Ascending aorta (tissue), 2 donors: ENCODE data around the gene DEFB116. TPM values are rescaled to one million over a fixed set of nuclear protein-coding genes. Genes with fewer than 3 reads are reported as not detected.

Experiments used
- DNase-seq, 2 donors: peaks; one replicate each; pipeline ENCODE4 v3.0.0-alpha.2; 2019; ENCODE audit warnings: low spot score in 2 of 2
- H3K27ac ChIP-seq, 2 donors: fragments of 200-600 bp; sonication (generic); one replicate each; pipeline ENCODE4 v1.5.1; 2016 to 2017; ENCODE audit warnings: mild to moderate bottlenecking in 1 of 2
- H3K27me3 ChIP-seq: fragments of 200-600 bp; sonication (generic); one replicate; pipeline ENCODE4 v1.5.1; 2017
- H3K36me3 ChIP-seq, 2 donors: fragments of 200-600 bp; sonication (generic); one replicate each; pipeline ENCODE4 v1.5.1; 2016
- H3K4me1 ChIP-seq, 2 donors: fragments of 200-600 bp; sonication (generic); one replicate each; pipeline ENCODE4 v1.5.1; 2016 to 2017; ENCODE audit warnings: mild to moderate bottlenecking in 1 of 2
- H3K4me3 ChIP-seq, 2 donors: fragments of 200-600 bp; sonication (generic); one replicate each; pipeline ENCODE4 v1.5.1; 2016 to 2017; ENCODE audit warnings: mild to moderate bottlenecking in 1 of 2
- H3K9me3 ChIP-seq, 2 donors: fragments of 200-600 bp; sonication (generic); one replicate each; pipeline ENCODE4 v1.5.1; 2016
- CTCF ChIP-seq, 3 experiments: fragments of 200-600 bp in 2 of 3; fragments of 450-650 bp in 1 of 3; sonication (generic) in 2 of 3; IDR thresholded peaks; one replicate each; pipeline ENCODE4 v1.5.1; 2016 to 2019; ENCODE audit warnings: antibody characterized with exemption in 3 of 3, mild to moderate bottlenecking in 1 of 3, moderate library complexity in 1 of 3
- intact Hi-C: fragments of 100-400 bp; cut with DNase I; formaldehyde crosslinking; loops from one replicate; pipeline ENCODE4 v1.15.1; 2023
- total RNA-seq: library from RNA; depleted of rRNA; stranded (reverse); fragments of >200 nt; gene quantifications from one replicate; pipeline ENCODE4 v1.1.0, GENCODE V29; 2016

DEFB116 gene
- total RNA-seq, 1 donor from 2014 or later = not detected

GRCh38 chr20:31278178-31278577 is 30.2 kb downstream of the DEFB116 start:
- Histone ChIP-seq H3K27ac (no peak overlapping the region), H3K36me3 (no peaks in the 10 kb centered on the region), H3K27me3 (no peaks in the 10 kb centered on the region), H3K9me3 (peaks cover 0 to 6% of the 10 kb centered on the region in 2 donors), H3K4me3 (no peak overlapping the region), H3K4me1 (no peaks in the 10 kb centered on the region)
- intact Hi-C loops = no loop called here
- no peak for TF ChIP-seq CTCF (IDR thresholded peaks at IDR 0.05)
- DNase-seq = no peak

- DNase-seq = no peak
- intact Hi-C loops = no loop called here
Measured at GRCh38 chr20:31274441-31274840, 33.9 kb downstream of the DEFB116 start.

GRCh38 chr20:31260326-31260932 is 48.0 kb downstream of the DEFB116 start:
- Histone ChIP-seq H3K27me3 (no peaks in the 10 kb centered on the region), H3K9me3 (no peaks in the 10 kb centered on the region), H3K4me1 (no peaks in the 10 kb centered on the region), H3K27ac (no peak overlapping the region), H3K36me3 (no peaks in the 10 kb centered on the region), H3K4me3 (no peak overlapping the region)
- no peak for TF ChIP-seq CTCF (IDR thresholded peaks at IDR 0.05)
- no peak for DNase-seq
- intact Hi-C loops = no loop called here

More at GRCh38 chr20:31274441-31274840, 33.9 kb downstream of the DEFB116 start:
- Histone ChIP-seq H3K27me3 (no peaks in the 10 kb centered on the region), H3K4me1 (no peaks in the 10 kb centered on the region), H3K4me3 (no peak overlapping the region), H3K9me3 (peaks cover 0 to 29% of the 10 kb centered on the region in 2 donors), H3K36me3 (no peaks in the 10 kb centered on the region), H3K27ac (no peak overlapping the region)
- TF ChIP-seq CTCF (IDR thresholded peaks at IDR 0.05) = no peak

- DNase-seq = no peak
- H3K9me3 ChIP-seq = no peaks in the 10 kb centered on the region
- TF ChIP-seq CTCF (IDR thresholded peaks at IDR 0.05) = no peak
- intact Hi-C loops = no loop called here
- H3K36me3 ChIP-seq = no peaks in the 10 kb centered on the region
- H3K4me3 ChIP-seq = no peak within 1 kb of the TSS
- no peaks in the 10 kb centered on the region for H3K4me1 ChIP-seq
- no peak within 1 kb of the TSS for H3K27ac ChIP-seq
- H3K27me3 ChIP-seq = no peaks in the 10 kb centered on the region
Measured at GRCh38 chr20:31257364-31257763, 51.0 kb downstream of the DEFB116 start, which contains the start of gene DEFB115. Gene DEFB115 (plus strand): TSS chr20:31257664. CDS start chr20:31257664, 0 bp downstream.

GRCh38 chr20:31256959-31257358 is 51.4 kb downstream of the DEFB116 start:
- Histone ChIP-seq H3K4me3 (no peak overlapping the region), H3K27me3 (no peaks in the 10 kb centered on the region), H3K27ac (no peak overlapping the region), H3K9me3 (no peaks in the 10 kb centered on the region), H3K36me3 (no peaks in the 10 kb centered on the region), H3K4me1 (no peaks in the 10 kb centered on the region)
- no peak for DNase-seq
- intact Hi-C loops = no loop called here
- no peak for TF ChIP-seq CTCF (IDR thresholded peaks at IDR 0.05)

Other genes starting within 250 kb of the DEFB116 start
- gene DEFB115, start 50.9 kb downstream of the DEFB116 start, total RNA-seq = not detected
- gene DEFB118, start 60.0 kb upstream of the DEFB116 start, total RNA-seq = not detected
- gene DEFB119, start 82.0 kb upstream of the DEFB116 start, total RNA-seq = not detected
- gene DEFB121, start 97.6 kb upstream of the DEFB116 start, total RNA-seq = not detected
- not detected for gene DEFB123, start 132.0 kb upstream of the DEFB116 start, total RNA-seq
- not detected for gene DEFB124, start 166.5 kb upstream of the DEFB116 start, total RNA-seq
- 31.0 TPM for gene REM1, start 166.7 kb upstream of the DEFB116 start, total RNA-seq
- gene HM13, start 205.9 kb upstream of the DEFB116 start, total RNA-seq = 84.9 TPM